GM19397 (cell line): ENCODE measurements around the gene PIGU.
"Not testable (repeated sequence)": the region's sequence is repeated elsewhere in the genome, so short reads cannot be mapped to it uniquely, and the experiment has no call there.

Experiments used
- ATAC-seq: cut with Tn5 transposase; IDR thresholded peaks from one replicate; pipeline ENCODE4 v1.9.1; 2021; ENCODE audit warnings: mild to moderate bottlenecking, moderate library complexity; ENCODE audit not compliant: unreplicated experiment

The PIGU gene

DNA sequence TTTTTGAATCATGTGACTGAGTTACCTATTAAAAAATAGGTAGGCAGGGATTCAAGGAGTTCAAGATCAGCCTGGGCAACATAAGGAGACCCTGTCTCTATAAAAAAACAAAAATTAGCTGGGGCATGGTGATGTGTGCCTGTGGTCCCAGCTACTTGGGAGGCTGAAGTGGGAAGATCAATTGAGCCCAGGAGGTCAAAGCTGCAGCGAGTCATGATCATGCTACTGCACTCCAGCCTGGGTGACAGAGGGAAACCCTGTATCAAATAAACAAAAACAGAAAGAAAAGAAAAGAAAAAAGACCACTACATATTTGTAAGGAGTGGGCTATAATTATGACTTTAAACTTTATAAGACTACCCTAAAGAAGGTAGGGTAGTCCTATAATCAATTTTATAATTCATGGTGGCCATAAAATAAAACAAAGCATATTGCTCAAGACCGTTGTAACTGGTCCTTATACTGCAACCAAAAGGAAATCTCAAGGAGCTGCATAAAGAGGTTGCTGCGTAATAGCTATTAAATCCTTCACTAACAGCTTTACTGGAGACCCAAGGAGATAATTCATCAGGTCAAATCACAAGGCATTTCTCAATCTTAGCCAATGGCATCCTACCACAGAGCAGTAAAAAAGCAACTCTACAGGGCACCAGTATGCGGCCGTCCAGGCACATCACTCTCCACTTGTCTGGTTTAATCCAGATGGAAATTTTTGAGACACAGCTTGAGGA is 13.5 kb downstream of the PIGU start:
- no peak for ATAC-seq

DNA sequence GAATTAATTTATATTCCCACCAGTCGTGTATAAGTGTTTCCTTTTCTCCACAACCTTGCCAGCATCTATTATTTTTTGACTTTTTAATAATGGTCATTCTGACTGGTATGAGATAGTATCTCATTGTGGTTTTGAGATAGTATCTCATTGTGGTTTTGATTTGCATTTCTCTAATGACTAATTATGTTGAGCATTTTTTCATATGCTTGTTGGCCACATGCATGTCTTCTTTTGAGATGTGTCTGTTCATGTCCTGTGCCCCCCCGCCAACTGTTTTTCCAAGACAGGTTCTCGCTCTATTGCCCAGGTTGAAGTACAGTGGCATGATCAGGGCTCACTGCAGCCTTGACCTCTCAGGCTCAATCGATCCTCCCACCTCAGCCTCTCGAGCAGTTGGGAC is 15.1 kb downstream of the PIGU start:
- ATAC-seq: not testable (repeated sequence)

DNA sequence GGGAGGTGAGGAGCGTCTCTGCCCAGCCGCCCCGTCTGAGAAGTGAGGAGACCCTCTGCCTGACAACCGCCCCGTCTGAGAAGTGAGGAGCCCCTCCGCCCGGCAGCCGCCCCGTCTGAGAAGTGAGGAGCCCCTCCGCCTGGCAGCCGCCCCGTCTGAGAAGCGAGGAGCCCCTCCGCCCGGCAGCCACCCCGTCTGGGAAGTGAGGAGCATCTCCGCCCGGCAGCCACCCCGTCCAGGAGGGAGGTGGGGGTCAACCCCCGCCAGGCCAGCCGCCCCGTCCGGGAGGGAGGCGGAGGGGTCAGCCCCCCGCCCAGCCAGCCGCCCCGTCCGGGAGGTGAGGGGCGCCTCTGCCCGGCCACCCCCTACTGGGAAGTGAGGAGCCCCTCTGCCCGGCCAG is 18.2 kb downstream of the PIGU start:
- not testable (repeated sequence) for ATAC-seq

DNA sequence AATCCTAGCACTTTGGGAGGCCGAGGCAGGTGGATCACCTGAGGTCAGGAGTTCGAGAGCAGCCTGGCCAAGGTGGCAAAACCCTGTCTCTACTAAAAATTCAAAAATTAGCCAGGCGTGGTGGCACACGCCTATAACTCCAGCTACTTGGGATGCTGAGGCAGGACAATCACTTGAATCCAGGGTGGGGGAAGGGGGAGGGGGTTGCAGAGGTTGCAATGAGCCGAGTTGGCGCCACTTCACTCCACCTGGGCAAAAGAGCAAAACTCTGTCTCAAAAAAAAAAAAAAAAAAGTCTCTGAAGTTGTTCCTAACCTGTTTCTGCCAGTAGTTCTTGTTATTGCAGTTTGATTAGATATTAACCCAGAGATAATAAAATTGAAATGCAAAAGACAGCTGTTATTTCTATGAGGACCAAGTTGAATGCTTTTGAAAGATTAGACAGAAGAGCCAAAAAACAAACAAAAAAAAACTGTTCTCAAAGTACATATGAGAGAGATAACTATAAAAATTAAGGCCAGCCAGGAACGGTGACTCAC is 22.6 kb downstream of the PIGU start:
- ATAC-seq: no peak

DNA sequence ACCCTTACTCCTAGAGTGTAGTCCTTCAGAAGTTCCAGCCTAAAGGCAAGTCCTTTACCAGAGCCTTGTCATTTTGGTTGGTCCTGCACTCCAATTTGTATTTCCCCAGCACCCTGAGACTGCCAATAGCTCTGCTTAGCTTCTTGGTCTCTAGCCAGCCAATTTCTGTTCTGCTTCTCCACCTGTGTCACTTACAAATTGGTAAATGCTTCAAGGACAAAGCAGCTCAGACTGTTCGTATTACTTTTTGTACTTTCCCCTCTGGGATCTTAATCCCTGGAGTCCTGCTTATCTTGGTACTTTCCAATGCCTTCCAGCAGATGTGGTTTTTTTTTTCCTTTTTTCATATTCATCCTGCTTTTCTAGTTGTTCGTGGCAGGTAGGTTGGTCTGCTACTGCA is 25.7 kb downstream of the PIGU start:
- no peak for ATAC-seq

DNA sequence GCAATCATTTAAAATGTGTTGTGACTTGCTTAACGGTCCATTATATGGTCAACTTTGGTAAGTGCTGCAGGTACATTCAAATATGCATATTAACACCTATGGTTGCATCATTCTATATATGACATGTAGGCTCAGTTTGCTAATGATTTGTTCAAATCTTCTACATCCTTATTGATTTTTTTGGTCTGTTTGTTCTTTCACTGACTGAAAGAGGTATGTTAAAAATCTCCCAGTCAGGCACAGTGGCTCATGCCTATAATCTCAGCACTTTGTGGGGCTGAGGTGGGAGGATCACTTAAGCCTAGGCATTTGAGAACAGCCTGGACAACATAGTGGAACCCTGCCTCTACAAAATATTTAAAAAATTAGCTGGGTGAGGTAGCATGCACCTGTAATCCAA is 29.2 kb downstream of the PIGU start:
- no peak for ATAC-seq

DNA sequence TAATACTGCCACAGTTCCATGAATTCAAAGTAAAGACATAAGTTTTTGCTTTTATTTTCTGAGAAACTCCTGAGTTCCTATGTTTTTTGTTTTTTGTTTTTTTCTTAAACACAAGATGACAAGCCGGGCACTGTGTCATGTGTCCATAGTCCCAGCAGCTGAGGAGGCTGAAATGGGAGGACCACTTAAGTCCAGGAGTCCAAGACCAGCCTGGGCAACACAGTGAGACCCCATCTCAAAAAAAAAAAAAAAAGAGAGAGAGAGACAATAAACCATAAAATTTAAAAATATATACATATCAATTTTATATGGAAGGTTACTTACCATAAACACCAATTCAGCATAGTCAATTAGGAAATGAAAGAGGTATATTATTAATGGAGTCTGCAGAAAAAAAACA is 31.9 kb downstream of the PIGU start:
- no peak for ATAC-seq

DNA sequence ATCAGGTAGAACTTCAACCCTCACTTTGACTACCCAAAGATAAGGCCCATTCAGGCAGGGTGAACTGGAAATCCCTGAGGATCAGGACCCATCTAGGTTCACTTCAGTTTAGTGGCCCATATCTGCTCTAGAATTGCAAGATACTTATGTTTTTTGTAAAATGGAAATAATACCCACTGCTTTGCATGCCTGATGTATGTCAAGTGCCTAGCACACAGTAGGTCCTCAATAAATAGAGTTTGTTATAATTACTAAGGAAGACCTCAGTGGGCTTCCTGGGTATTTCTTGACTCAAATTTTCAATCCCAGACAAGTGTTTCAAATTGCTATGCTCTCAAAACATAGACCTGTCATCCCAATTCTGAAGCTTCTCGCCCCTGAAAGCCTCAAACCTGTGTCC is 32.5 kb downstream of the PIGU start:
- ATAC-seq: no peak

DNA sequence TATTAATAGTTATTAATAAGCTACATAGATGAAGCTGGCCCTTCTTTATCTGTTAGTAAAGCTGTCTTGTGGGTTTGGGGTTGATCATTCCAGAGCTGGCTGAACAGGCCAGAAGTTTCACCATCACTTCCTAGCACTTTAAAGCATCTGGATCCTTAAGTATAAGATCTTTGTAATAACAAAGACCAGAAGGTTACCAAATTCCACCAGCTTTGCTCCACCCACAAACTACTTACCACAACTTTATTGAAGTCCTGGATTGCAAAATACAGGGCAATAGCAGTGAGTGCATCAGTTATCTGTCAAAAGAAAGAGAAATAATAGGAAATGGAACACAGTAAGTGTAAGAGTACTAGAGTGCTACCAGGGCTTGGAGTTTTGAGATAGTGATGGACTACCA is 33.0 kb downstream of the PIGU start:
- no peak for ATAC-seq

DNA sequence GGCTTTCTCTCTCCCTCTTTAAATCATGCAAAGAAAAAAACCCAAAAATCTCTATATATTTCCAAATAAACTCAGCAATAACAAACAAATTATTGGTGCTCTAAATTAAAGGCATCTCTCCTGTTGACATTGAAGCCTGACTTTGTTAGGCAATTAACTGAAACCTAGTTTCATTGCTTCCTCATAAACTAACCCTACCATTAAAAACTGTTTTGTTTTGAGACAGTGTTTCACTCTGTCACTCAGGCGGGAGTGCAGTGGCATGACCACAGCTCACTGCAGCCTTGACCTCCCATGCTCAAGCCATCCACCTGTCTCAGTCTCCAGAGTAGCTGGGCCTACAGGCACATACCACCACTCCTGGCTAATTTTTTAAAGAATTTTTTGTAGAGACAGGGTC is 34.9 kb downstream of the PIGU start:
- ATAC-seq: no peak

DNA sequence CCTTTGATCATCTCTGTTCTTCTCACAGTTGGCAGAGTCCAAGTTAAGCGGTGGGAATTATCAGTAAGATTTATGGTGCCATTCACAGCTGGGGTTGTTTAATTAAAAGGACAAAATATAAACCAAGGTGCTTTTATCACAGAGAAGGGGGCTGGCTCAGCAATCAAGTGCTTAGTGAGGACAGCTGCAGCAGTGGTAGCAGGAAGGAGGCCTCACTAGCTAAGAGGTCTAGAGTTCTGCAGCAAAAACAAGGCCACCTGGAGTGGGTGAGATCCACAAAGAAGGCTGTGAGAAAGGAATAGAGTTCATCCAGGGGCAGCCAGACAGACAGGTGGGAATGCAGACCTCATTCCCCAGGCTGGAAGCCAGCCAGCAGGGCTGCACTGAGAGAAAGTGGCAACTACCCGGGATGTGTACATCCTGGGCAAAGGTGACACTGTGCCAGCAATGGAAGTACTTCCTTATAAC is 37.1 kb downstream of the PIGU start:
- no peak for ATAC-seq

DNA sequence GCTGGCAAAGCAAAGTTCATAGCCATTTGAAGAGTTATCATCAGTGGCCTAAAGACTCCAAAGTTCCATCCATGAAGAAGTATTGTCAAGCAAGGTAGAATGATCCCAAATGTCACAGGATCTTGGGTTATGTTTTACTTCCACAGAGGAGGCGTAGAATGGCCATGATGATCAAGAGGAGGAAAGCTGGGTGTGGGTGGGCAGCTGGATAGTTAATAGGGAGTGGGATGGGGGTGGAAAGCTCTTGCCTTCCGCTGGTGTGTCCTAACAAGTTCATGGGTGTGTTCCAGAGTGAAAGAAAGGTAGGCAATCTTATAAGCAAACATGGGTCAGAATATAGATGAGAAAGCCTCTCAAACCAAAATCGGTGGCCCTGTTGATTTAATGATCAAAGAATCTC is 38.4 kb downstream of the PIGU start:
- no peak for ATAC-seq

DNA sequence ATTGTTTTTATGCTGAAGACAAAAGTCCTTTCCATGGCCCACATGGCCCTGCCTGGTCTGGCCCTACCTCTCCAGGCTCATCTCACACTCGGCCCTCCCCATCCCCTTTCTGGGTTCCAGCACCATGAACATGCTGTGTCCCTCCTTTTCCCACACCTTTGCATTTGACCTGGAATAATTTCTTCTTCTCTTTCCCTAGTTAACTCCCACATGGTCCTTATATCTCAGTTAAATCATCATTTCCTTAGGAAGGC is 38.9 kb downstream of the PIGU start:
- no peak for ATAC-seq

DNA sequence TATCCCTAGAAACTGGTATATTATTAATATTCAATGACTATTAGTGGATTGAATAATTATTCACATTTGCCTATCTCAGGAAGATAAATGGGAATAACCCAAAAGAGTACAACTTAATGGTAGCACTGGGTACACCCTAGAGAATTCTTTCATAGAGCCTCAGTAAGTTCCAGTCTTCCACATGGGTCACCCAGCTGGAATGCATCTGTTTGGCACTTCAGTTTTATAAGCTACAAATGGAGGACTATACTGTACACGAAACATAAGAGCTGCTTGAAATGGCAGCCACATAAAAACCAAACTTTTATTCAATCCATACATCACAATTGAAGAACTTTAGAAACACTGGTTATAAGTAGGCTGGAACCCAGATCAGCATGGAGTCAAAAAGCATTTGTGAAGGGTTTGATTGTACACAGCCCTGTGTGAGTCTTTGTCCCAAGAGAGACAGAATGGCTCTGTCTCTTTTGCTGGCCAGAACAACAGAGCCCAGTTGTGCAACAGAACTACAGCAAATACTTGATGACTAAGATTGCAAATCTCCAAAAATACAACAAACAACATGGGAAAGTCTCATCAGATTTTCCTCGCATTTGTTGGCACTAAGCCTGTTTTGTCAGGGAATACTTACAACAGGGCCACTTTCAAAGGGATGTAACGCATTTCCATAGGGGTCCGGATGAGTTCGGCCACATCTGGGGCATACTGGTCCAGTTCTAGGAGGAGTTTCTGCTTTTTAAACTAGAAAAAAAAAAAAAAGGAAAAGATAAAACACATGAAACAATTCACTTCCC is 39.5 kb downstream of the PIGU start:
- no peak for ATAC-seq

DNA sequence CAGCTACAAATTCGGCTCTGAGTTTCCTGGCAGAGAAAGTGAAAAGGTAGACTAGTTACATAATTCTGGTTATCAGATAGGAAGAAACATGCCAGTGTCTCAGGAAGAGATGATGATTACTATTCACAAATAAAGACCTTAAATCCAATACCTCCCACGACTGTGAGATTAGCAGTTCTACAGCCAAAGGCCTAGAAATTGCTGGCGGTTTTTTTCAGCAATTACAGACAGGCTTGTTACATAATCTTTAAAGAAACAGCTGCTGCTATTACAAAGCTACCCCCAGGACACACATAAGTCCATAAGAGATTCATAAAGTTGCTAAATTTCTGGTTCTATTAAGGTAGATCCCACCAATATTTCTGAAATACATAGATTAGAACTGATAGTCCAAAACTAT is 40.2 kb downstream of the PIGU start:
- no peak for ATAC-seq

DNA sequence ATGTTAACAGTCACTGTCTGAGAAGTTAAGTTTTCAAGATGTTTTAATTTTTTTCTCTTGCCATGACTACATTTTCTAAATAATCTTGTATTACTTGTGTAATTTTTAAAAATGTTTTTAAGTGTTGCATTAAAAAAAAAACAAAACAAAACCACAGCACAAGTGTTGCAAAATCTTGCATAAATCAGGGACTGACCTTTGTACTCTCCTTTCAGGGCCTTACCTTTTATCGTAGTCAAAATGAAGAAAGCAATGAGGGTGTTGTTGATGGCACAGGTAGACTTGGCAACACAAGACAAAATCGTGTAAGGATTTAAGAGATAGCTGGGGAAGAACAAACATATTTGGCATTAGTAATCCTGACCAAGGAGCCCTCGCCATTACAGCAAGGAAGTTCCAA is 42.5 kb downstream of the PIGU start:
- ATAC-seq: no peak

DNA sequence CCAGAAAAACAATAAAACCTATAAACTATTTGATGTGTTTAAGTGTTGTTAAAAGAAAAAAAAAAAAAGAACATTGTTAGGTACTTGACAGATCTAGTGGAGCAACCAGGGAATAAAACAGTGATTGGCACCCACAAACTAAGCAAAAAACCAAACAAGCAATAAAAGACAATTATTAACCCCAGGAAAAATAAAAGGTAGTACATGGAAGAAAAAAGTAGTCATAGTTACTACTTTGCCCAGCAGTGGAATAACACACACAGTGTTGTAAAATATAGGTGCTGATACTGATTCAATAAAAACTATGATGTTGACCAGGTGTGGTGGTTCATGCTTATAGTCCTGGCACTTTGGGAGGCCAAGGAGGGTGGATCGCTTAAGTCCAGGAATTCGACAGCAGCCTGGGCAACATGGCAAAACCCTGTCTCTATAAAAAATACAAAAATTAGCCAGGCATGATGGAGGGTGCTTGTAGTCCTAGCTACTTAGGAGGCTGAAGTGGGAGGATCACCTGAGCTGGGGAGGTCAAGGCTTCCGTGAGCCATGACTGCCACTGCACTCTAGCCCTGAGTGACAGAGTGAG is 43.9 kb downstream of the PIGU start:
- no peak for ATAC-seq

DNA sequence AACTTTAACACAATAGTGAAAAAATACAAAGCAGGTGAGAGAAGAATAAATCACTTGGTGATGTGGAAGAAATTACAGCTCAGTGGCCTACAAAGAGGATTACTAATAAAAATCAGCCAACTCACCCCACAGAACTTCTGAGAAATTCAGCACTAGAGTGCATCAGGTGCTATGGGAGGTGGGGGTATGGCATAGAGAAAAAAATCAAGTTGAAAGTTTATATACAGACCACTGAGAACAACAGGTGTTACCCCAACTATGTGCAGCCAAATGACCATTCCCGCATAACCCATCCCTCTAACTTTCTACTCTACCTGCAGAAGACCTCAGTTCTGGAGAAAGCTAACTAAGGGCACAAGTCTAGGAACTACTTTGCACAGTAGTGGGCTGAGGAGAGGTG is 47.0 kb downstream of the PIGU start:
- ATAC-seq: no peak

DNA sequence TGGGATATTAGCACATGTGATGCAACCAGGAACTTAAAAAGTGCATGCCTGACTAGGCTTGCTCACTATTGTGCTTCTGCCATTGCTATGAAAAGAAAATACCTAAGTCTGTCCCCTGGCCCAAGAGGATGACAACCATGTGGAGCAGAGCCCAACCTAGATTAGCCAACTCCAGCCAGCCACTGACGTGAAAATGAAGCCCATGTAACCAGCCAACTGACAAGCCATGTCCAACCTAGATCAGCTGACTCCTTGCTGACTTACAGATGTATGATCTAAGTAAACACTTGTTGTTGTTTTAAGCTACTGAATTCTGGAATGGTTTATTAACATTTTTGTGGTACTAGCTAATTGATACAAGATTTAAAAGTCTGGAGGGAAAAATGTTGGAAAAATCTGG is 47.5 kb downstream of the PIGU start:
- no peak for ATAC-seq

DNA sequence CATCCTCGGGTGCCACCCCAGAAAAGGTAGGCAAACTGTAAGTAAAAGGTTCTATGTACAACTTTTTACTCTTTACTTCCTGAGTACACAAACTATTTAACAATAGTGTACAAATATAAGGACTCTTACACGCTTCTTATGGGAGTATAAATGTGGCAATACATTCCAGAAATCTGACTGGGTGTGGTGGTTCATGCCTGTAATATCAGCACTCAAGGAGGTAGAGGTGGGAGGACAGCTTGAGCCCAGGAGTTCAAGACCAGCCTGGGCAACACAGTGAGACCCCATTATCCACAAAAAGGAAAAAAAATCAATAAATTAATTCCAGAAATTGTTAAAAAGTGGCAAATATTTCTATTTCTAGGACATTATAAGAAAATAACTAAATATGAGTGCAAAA is 48.9 kb downstream of the PIGU start:
- no peak for ATAC-seq

DNA sequence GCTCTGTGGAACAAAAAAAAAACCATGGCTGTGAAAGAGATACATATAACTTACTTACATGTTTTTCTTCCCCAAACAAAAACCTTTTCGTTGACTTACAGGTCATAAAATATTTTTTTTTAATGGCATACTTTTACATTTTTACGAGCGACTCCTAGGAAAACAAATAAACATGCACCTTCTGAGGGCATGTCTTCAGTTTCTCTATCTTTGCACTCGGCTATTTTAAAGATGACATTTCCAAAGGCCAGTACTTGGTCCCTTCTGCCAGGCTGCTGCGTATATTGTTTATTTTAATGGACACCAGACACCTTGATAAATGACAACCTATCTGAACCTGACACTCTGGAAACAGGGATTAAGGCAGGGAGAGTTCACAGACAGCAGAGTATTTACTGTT is 49.4 kb downstream of the PIGU start:
- ATAC-seq: no peak

DNA sequence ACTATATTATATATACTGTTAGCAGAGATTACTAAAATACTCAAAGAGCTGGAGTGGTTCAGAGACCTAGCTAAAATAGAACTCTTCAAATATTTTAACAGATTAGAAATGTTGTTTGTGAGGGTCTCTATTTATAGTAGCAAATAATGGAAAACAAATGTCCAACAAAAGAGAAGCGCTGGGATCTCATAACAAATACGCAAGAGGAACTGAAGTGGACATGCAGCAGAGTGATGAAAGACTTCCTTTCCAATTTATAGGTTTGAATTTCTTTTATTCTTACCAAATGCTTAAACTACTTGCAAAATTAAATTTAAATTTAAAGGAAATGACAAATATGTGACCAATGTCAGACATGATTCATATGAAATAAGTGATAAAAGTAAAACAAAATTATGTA is 49.9 kb downstream of the PIGU start:
- no peak for ATAC-seq
